GM19240 (cell line): ENCODE data around the gene RUNX2.

ENCODE experiments used
- DNase-seq: peaks from one replicate; pipeline ENCODE4 v3.0.0; 2011; ENCODE audit warnings: low spot score; ENCODE audit not compliant: insufficient read length

RUNX2 gene

GRCh38 chr6:45584127-45584526 lies 256.0 kb downstream of the RUNX2 start:
- DNase-seq = no peak

GRCh38 chr6:45586216-45587171 lies 258.4 kb downstream of the RUNX2 start:
- DNase-seq = no peak

GRCh38 chr6:45587229-45588060 lies 259.3 kb downstream of the RUNX2 start:
- no peak for DNase-seq

GRCh38 chr6:45589367-45589766 lies 261.2 kb downstream of the RUNX2 start:
- DNase-seq = no peak

- no peak for DNase-seq
Measured at GRCh38 chr6:45590226-45590625, 262.1 kb downstream of the RUNX2 start.

GRCh38 chr6:45590696-45591184 lies 262.6 kb downstream of the RUNX2 start:
- no peak for DNase-seq

- DNase-seq = no peak
Measured at GRCh38 chr6:45591306-45591705, 263.2 kb downstream of the RUNX2 start.

- DNase-seq = no peak
Measured at GRCh38 chr6:45591890-45592289, 263.8 kb downstream of the RUNX2 start.

GRCh38 chr6:45592991-45593390 lies 264.9 kb downstream of the RUNX2 start:
- DNase-seq = no peak

GRCh38 chr6:45595010-45595851 lies 267.1 kb downstream of the RUNX2 start:
- no peak for DNase-seq

- no peak for DNase-seq
Measured at GRCh38 chr6:45597424-45597823, 269.3 kb downstream of the RUNX2 start.

GRCh38 chr6:45599053-45599452 lies 270.9 kb downstream of the RUNX2 start:
- DNase-seq = no peak

- no peak for DNase-seq
Measured at GRCh38 chr6:45605971-45606370, 277.8 kb downstream of the RUNX2 start.

- no peak for DNase-seq
Measured at GRCh38 chr6:45606831-45607400, 278.8 kb downstream of the RUNX2 start.

- no peak for DNase-seq
Measured at GRCh38 chr6:45607798-45608197, 279.7 kb downstream of the RUNX2 start.

GRCh38 chr6:45608252-45608913 lies 280.3 kb downstream of the RUNX2 start:
- DNase-seq = no peak

- no peak for DNase-seq
Measured at GRCh38 chr6:45609141-45609638, 281.1 kb downstream of the RUNX2 start.

- DNase-seq = no peak
Measured at GRCh38 chr6:45610374-45610773, 282.2 kb downstream of the RUNX2 start.

- no peak for DNase-seq
Measured at GRCh38 chr6:45610832-45611231, 282.7 kb downstream of the RUNX2 start.

GRCh38 chr6:45611491-45611890 lies 283.4 kb downstream of the RUNX2 start:
- DNase-seq = no peak
